HepG2 (cell line): ENCODE data around the gene CCDC201. TPM values are rescaled to one million over a fixed set of nuclear protein-coding genes. Genes with fewer than 3 reads are reported as not detected.

Source experiments
- DR1 ChIP-seq: sonication (generic); formaldehyde crosslinking; IDR thresholded peaks from 2 replicates; pipeline ENCODE4 v1.8.0; 2021; ENCODE audit warnings: mild to moderate bottlenecking, missing genetic modification reagents, inconsistent platforms
- FUBP1 ChIP-seq: sonication (generic); formaldehyde crosslinking; IDR thresholded peaks from 2 replicates; pipeline ENCODE4 v1.5.1; 2020; ENCODE audit warnings: missing genetic modification reagents, mild to moderate bottlenecking, borderline replicate concordance
- KLF16 ChIP-seq, 2 experiments: sonication (generic) in 1 of 2; formaldehyde crosslinking in 1 of 2; IDR thresholded peaks; 2 replicates each; pipeline versions ENCODE4 v1.6.1 to v1.8.0; 2016 to 2023; ENCODE audit warnings: missing genetic modification reagents in 2 of 2, missing compliant biosample characterization in 1 of 2
- MIER2 ChIP-seq: IDR thresholded peaks from 2 replicates; pipeline ENCODE4 v1.6.1; 2016; ENCODE audit warnings: missing biosample characterization, missing genetic modification reagents
- NFYC ChIP-seq: IDR thresholded peaks from 2 replicates; pipeline ENCODE4 v1.6.1; 2016; ENCODE audit warnings: missing genetic modification reagents, missing compliant biosample characterization
- PPARG ChIP-seq: conservative IDR thresholded peaks from 2 replicates; pipeline ENCODE4 v1.6.1; 2016; ENCODE audit warnings: missing biosample characterization, missing genetic modification reagents
- SAP130 ChIP-seq: IDR thresholded peaks from 2 replicates; pipeline ENCODE4 v1.6.1; 2016; ENCODE audit warnings: low read depth
- TBL1XR1 ChIP-seq: fragments of 150-350 bp; IDR thresholded peaks from 2 replicates; pipeline ENCODE4 v1.6.1; 2014; ENCODE audit warnings: borderline replicate concordance, low read length; ENCODE audit not compliant: partially characterized antibody
- TBX3 ChIP-seq: fragments of 450-650 bp; IDR thresholded peaks from 2 replicates; pipeline ENCODE4 v1.6.1; 2017; ENCODE audit warnings: antibody characterized with exemption, mild to moderate bottlenecking, inconsistent platforms, borderline replicate concordance
- WIZ ChIP-seq: sonication (generic); formaldehyde crosslinking; IDR thresholded peaks from 2 replicates; pipeline ENCODE4 v1.5.1; 2020; ENCODE audit warnings: mild to moderate bottlenecking, missing genetic modification reagents
- ZNF224 ChIP-seq: sonication (generic); formaldehyde crosslinking; IDR thresholded peaks from 2 replicates; pipeline ENCODE4 v1.5.0; 2020; ENCODE audit warnings: mild to moderate bottlenecking, missing genetic modification reagents
- ZNF326 ChIP-seq: sonication (generic); formaldehyde crosslinking; IDR thresholded peaks from 2 replicates; pipeline ENCODE4 v1.4.0; 2020; ENCODE audit warnings: missing genetic modification reagents, borderline replicate concordance
- ZNF451 ChIP-seq: sonication (generic); formaldehyde crosslinking; IDR thresholded peaks from 2 replicates; pipeline ENCODE4 v1.5.0; 2020; ENCODE audit warnings: mild to moderate bottlenecking, missing genetic modification reagents
- ZNF543 ChIP-seq: sonication (generic); formaldehyde crosslinking; IDR thresholded peaks from 2 replicates; pipeline ENCODE4 v1.4.0; 2020; ENCODE audit warnings: mild to moderate bottlenecking, missing genetic modification reagents
- ZNF7 ChIP-seq: IDR thresholded peaks from 2 replicates; pipeline ENCODE4 v1.6.1; 2016; ENCODE audit warnings: missing biosample characterization, missing genetic modification reagents
- ZNF720 ChIP-seq: sonication (generic); formaldehyde crosslinking; IDR thresholded peaks from 2 replicates; pipeline ENCODE4 v1.4.0; 2020; ENCODE audit warnings: missing genetic modification reagents
- ZNF749 ChIP-seq: sonication (generic); formaldehyde crosslinking; IDR thresholded peaks from 2 replicates; pipeline ENCODE4 v1.8.0; 2022; ENCODE audit warnings: mild to moderate bottlenecking, missing genetic modification reagents, moderate library complexity, borderline replicate concordance
- ZNF761 ChIP-seq: sonication (generic); formaldehyde crosslinking; conservative IDR thresholded peaks from 2 replicates; pipeline ENCODE4 v1.4.0; 2020; ENCODE audit warnings: mild to moderate bottlenecking, missing genetic modification reagents
- ZZZ3 ChIP-seq: sonication (generic); formaldehyde crosslinking; IDR thresholded peaks from 2 replicates; pipeline ENCODE4 v1.4.0; 2020; ENCODE audit warnings: missing genetic modification reagents, mild to moderate bottlenecking, borderline replicate concordance
- polyA plus RNA-seq, 8 experiments: library from polyadenylated mRNA; depleted of rRNA in 3 of 8; stranded (reverse) in 7 of 8; unstranded in 1 of 8; fragments of >200 nt; fragmentation: Illumina TruSeq in 4 of 8; extraction: Trizol in 4 of 8; gene quantifications; 2 replicates each; pipeline versions ENCODE4 v1.2.1 to v1.2.3, GENCODE V29; 2011 to 2016; ENCODE audit warnings: low read depth in 4 of 8, missing spikeins in 1 of 8, mixed read lengths in 1 of 8; ENCODE audit not compliant: insufficient read depth in 1 of 8
- total RNA-seq, 5 experiments: library from RNA; depleted of rRNA; stranded (reverse); fragments of >200 nt; fragmentation: Illumina TruSeq; extraction: Trizol; gene quantifications; 2 replicates each; pipeline ENCODE4 v1.2.3, GENCODE V29; 2016; ENCODE audit warnings: low read depth in 1 of 5
- TF ChIP-seq, protein P1 (sequence below): sonication (generic); formaldehyde crosslinking; IDR thresholded peaks from 2 replicates; pipeline ENCODE4 v1.4.0; 2020; ENCODE audit warnings: missing genetic modification reagents; ENCODE audit errors: not compliant biosample characterization
- TF ChIP-seq, protein P2 (sequence below): sonication (generic); formaldehyde crosslinking; IDR thresholded peaks from 2 replicates; pipeline ENCODE4 v1.4.0; 2020; ENCODE audit warnings: missing genetic modification reagents
- TF ChIP-seq, protein P3 (sequence below): sonication (generic); formaldehyde crosslinking; IDR thresholded peaks from 2 replicates; pipeline ENCODE4 v1.4.0; 2020; ENCODE audit warnings: missing genetic modification reagents

Gene CCDC201
- total and polyA plus RNA-seq, 2 of the 13 experiments (the other 11 are each of a cell fraction or from before 2014, with no cell fraction given), result 0.92 TPM; not detected in 1

DNA sequence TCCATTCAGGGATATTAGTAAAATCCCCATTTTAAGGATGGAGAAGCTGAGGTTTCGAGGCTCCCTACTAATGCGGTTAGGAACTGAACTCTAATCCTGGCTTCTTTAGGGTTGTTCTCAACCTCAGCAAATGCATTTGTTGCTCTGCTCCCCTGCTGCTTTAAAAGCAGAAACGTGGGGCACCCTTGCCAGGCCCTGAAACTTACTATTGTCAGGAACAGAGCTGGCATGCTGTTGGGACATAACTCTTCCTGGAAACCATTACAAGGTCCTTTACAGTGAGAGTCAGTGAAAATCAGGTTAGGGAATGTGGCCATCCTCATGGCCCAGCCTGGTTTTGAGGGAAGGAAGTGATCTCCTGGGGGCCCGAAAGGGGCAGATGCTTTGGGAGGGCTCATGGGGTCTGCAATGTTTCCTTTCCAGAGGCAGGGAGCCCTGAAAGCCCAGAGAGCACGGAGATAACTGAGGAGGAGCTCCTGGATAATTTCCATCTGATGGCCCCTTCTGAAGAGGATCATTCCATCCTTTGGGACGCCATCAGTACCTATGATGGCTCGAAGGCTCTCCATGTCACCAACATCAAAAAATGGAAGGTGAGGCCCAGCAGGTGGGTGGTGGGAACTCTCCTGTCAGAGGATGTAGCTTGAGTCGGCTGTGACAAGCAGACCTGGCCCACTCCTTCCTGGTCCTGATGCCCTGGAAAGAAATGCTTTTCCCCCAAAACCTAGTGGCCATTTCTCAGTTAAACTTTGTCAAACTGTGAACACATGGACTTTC, 17.4 kb upstream of the CCDC201 start (continued):
- TF ChIP-seq FUBP1 (CRISPR knock-in tag), result 0 out of 2 replicates have a peak, but pooled peaks have one; percentile 62
- TF ChIP-seq, protein P1, sequence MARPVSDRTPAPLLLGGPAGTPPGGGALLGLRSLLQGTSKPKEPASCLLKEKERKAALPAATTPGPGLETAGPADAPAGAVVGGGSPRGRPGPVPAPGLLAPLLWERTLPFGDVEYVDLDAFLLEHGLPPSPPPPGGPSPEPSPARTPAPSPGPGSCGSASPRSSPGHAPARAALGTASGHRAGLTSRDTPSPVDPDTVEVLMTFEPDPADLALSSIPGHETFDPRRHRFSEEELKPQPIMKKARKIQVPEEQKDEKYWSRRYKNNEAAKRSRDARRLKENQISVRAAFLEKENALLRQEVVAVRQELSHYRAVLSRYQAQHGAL, result no peak
- TF ChIP-seq PPARG (CRISPR knock-in tag), result no peak
- TF ChIP-seq, protein P2, sequence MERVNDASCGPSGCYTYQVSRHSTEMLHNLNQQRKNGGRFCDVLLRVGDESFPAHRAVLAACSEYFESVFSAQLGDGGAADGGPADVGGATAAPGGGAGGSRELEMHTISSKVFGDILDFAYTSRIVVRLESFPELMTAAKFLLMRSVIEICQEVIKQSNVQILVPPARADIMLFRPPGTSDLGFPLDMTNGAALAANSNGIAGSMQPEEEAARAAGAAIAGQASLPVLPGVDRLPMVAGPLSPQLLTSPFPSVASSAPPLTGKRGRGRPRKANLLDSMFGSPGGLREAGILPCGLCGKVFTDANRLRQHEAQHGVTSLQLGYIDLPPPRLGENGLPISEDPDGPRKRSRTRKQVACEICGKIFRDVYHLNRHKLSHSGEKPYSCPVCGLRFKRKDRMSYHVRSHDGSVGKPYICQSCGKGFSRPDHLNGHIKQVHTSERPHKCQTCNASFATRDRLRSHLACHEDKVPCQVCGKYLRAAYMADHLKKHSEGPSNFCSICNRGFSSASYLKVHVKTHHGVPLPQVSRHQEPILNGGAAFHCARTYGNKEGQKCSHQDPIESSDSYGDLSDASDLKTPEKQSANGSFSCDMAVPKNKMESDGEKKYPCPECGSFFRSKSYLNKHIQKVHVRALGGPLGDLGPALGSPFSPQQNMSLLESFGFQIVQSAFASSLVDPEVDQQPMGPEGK, result no peak
- 0 out of 2 replicates have a peak, but pooled peaks have one; percentile 8 for TF ChIP-seq NFYC (CRISPR knock-in tag)
- no peak for TF ChIP-seq SAP130 (CRISPR knock-in tag)
- no peak for TF ChIP-seq ZNF749 (CRISPR knock-in tag)
- TF ChIP-seq, protein P3, sequence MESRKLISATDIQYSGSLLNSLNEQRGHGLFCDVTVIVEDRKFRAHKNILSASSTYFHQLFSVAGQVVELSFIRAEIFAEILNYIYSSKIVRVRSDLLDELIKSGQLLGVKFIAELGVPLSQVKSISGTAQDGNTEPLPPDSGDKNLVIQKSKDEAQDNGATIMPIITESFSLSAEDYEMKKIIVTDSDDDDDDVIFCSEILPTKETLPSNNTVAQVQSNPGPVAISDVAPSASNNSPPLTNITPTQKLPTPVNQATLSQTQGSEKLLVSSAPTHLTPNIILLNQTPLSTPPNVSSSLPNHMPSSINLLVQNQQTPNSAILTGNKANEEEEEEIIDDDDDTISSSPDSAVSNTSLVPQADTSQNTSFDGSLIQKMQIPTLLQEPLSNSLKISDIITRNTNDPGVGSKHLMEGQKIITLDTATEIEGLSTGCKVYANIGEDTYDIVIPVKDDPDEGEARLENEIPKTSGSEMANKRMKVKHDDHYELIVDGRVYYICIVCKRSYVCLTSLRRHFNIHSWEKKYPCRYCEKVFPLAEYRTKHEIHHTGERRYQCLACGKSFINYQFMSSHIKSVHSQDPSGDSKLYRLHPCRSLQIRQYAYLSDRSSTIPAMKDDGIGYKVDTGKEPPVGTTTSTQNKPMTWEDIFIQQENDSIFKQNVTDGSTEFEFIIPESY, result no peak
- 0 out of 4 replicates have a peak, but pooled peaks of 1 of the 2 experiments have one; percentile 50 for TF ChIP-seq KLF16 (CRISPR knock-in tag; IDR thresholded peaks at IDR 0.05)
- TF ChIP-seq ZNF7 (CRISPR knock-in tag), result no peak
- TF ChIP-seq TBL1XR1, result no peak
- TF ChIP-seq ZNF720 (CRISPR knock-in tag), result no peak
- TF ChIP-seq MIER2 (CRISPR knock-in tag), result no peak
- no peak for TF ChIP-seq ZNF224 (CRISPR knock-in tag)
- TF ChIP-seq ZZZ3 (CRISPR knock-in tag), result no peak
- no peak for TF ChIP-seq TBX3
- TF ChIP-seq ZNF543 (CRISPR knock-in tag), result no peak
- TF ChIP-seq ZNF451, result no peak; the same call in 1 of the 2 replicates
- no peak for TF ChIP-seq ZNF761
- TF ChIP-seq ZNF326, result peak; percentile 93; the same call in 1 of the 2 replicates
- TF ChIP-seq DR1 (CRISPR knock-in tag), result no peak
- no peak; the same call in 1 of the 2 replicates for TF ChIP-seq WIZ (CRISPR knock-in tag)
